Ascending aorta (tissue), 2 donors: Measurements from ENCODE around the gene WNT10A. TPM values are rescaled to one million over a fixed set of nuclear protein-coding genes. Genes with fewer than 3 reads are reported as not detected.

Source experiments
- DNase-seq, 2 donors: peaks; one replicate each; pipeline ENCODE4 v3.0.0-alpha.2; 2019; ENCODE audit warnings: low spot score in 2 of 2
- H3K27ac ChIP-seq, 2 donors: fragments of 200-600 bp; sonication (generic); one replicate each; pipeline ENCODE4 v1.5.1; 2016 to 2017; ENCODE audit warnings: mild to moderate bottlenecking in 1 of 2
- H3K27me3 ChIP-seq: fragments of 200-600 bp; sonication (generic); one replicate; pipeline ENCODE4 v1.5.1; 2017
- H3K36me3 ChIP-seq, 2 donors: fragments of 200-600 bp; sonication (generic); one replicate each; pipeline ENCODE4 v1.5.1; 2016
- H3K4me1 ChIP-seq, 2 donors: fragments of 200-600 bp; sonication (generic); one replicate each; pipeline ENCODE4 v1.5.1; 2016 to 2017; ENCODE audit warnings: mild to moderate bottlenecking in 1 of 2
- H3K4me3 ChIP-seq, 2 donors: fragments of 200-600 bp; sonication (generic); one replicate each; pipeline ENCODE4 v1.5.1; 2016 to 2017; ENCODE audit warnings: mild to moderate bottlenecking in 1 of 2
- H3K9me3 ChIP-seq, 2 donors: fragments of 200-600 bp; sonication (generic); one replicate each; pipeline ENCODE4 v1.5.1; 2016
- intact Hi-C: fragments of 100-400 bp; cut with DNase I; formaldehyde crosslinking; loops from one replicate; pipeline ENCODE4 v1.15.1; 2023
- total RNA-seq: library from RNA; depleted of rRNA; stranded (reverse); fragments of >200 nt; gene quantifications from one replicate; pipeline ENCODE4 v1.1.0, GENCODE V29; 2016
- TF ChIP-seq, protein P1 (sequence below), 3 experiments: fragments of 200-600 bp in 2 of 3; fragments of 450-650 bp in 1 of 3; sonication (generic) in 2 of 3; IDR thresholded peaks; one replicate each; pipeline ENCODE4 v1.5.1; 2016 to 2019; ENCODE audit warnings: antibody characterized with exemption in 3 of 3, mild to moderate bottlenecking in 1 of 3, moderate library complexity in 1 of 3

WNT10A gene
- total RNA-seq, 1 donor from 2014 or later, result not detected

DNA sequence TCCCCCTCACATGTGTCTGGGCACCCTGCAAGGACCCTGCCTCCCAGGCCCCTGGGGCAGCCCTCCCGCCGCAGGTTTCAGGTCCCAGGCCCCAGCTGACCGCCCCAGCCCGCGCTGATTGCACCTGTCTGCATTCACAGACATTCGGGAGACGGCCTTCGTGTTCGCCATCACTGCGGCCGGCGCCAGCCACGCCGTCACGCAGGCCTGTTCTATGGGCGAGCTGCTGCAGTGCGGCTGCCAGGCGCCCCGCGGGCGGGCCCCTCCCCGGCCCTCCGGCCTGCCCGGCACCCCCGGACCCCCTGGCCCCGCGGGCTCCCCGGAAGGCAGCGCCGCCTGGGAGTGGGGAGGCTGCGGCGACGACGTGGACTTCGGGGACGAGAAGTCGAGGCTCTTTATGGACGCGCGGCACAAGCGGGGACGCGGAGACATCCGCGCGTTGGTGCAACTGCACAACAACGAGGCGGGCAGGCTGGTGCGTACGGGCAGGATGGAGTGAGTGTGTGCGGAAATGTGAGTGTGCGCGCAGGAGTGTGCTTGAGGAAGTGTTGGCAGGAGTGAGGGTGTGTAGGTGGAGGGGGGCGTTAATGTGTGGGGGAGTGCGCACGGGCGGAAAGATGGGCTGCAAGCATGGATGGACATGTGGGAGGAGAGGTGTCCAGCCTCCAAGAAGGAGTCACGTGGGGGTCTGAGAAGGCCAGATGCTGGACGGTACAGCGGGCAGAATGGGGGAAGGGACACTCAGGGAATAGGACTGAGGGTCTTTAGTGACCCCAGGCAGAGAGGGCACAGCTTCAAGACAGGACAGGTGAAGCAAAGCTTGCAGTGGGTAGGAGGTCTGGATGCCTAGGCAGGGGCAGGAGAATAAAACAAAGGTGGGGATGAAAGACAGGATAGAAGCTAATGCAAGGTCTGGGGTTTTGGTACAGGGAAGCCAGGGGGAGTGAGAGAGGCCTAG is 9.0 kb upstream of the WNT10A start:
- Histone ChIP-seq H3K36me3 (no peaks in the 10 kb centered on the region), H3K4me3 (peak overlapping the region; percentile 48 to 61), H3K27ac (no peak overlapping the region), H3K27me3 (peaks cover 7% of the 10 kb centered on the region), H3K9me3 (no peaks in the 10 kb centered on the region), H3K4me1 (peaks cover 3 to 4% of the 10 kb centered on the region in 2 donors)
- TF ChIP-seq, protein P1, sequence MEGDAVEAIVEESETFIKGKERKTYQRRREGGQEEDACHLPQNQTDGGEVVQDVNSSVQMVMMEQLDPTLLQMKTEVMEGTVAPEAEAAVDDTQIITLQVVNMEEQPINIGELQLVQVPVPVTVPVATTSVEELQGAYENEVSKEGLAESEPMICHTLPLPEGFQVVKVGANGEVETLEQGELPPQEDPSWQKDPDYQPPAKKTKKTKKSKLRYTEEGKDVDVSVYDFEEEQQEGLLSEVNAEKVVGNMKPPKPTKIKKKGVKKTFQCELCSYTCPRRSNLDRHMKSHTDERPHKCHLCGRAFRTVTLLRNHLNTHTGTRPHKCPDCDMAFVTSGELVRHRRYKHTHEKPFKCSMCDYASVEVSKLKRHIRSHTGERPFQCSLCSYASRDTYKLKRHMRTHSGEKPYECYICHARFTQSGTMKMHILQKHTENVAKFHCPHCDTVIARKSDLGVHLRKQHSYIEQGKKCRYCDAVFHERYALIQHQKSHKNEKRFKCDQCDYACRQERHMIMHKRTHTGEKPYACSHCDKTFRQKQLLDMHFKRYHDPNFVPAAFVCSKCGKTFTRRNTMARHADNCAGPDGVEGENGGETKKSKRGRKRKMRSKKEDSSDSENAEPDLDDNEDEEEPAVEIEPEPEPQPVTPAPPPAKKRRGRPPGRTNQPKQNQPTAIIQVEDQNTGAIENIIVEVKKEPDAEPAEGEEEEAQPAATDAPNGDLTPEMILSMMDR (IDR thresholded peaks at IDR 0.05), result no peak
- intact Hi-C loops, result no loop called here
- no peak for DNase-seq

GRCh38 chr2:218872645-218873358 is 7.8 kb upstream of the WNT10A start:
- intact Hi-C loops, result no loop called here
- TF ChIP-seq, protein P1 (IDR thresholded peaks at IDR 0.05), result no peak
- no peak overlapping the region for H3K27ac ChIP-seq
- no peak overlapping the region for H3K4me3 ChIP-seq
- no peaks in the 10 kb centered on the region for H3K9me3 ChIP-seq
- no peak for DNase-seq
- H3K27me3 ChIP-seq, result peaks cover 7% of the 10 kb centered on the region
- no peaks in the 10 kb centered on the region for H3K36me3 ChIP-seq
- peaks cover 3 to 4% of the 10 kb centered on the region in 2 donors for H3K4me1 ChIP-seq

DNA sequence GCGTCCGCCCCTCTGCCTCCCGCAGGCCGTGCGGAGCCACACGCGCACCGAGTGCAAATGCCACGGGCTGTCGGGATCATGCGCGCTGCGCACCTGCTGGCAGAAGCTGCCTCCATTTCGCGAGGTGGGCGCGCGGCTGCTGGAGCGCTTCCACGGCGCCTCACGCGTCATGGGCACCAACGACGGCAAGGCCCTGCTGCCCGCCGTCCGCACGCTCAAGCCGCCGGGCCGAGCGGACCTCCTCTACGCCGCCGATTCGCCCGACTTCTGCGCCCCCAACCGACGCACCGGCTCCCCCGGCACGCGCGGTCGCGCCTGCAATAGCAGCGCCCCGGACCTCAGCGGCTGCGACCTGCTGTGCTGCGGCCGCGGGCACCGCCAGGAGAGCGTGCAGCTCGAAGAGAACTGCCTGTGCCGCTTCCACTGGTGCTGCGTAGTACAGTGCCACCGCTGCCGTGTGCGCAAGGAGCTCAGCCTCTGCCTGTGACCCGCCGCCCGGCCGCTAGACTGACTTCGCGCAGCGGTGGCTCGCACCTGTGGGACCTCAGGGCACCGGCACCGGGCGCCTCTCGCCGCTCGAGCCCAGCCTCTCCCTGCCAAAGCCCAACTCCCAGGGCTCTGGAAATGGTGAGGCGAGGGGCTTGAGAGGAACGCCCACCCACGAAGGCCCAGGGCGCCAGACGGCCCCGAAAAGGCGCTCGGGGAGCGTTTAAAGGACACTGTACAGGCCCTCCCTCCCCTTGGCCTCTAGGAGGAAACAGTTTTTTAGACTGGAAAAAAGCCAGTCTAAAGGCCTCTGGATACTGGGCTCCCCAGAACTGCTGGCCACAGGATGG is 7.1 kb upstream of the WNT10A start:
- Histone ChIP-seq H3K4me1 (peaks cover 3 to 4% of the 10 kb centered on the region in 2 donors), H3K27ac (no peak overlapping the region), H3K9me3 (no peaks in the 10 kb centered on the region), H3K27me3 (peaks cover 7% of the 10 kb centered on the region), H3K36me3 (no peaks in the 10 kb centered on the region), H3K4me3 (no peak overlapping the region)
- intact Hi-C loops, result no loop called here
- DNase-seq, result no peak
- TF ChIP-seq, protein P1 (IDR thresholded peaks at IDR 0.05), result no peak

DNA sequence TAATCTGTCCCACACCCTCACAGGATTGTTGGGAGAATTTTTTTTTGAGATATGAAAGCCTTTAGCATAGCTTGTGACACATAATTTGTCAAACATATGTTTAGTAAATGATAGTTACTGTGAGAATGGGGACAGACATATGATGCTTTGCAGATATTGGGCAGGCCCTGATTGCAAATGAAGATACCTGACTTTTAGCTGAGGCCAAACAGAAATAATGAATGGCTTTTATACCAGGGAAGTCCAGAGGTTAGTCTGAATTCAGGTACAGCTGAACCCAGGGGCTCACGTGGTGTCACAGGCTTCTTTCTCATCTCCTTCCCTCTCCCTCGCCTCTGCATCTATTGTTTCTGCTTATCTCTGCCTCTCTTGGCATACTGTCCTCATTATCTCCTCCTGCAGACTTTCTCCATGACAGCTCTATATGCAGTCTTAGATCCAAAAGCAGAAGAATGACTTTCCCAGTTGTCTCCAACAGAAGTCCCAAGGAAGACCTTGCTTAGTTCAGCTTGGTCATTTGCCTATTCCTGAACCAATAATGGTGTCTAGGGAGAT is 4.9 kb upstream of the WNT10A start:
- Histone ChIP-seq H3K27me3 (peaks cover 25% of the 10 kb centered on the region), H3K4me1 (peaks cover 4 to 14% of the 10 kb centered on the region in 2 donors), H3K27ac (no peak overlapping the region), H3K9me3 (no peaks in the 10 kb centered on the region), H3K4me3 (no peak overlapping the region), H3K36me3 (no peaks in the 10 kb centered on the region)
- no peak for DNase-seq
- TF ChIP-seq, protein P1 (IDR thresholded peaks at IDR 0.05), result no peak
- intact Hi-C loops, result loop anchor here (1.0 kb wide), 1 partner anchor 23 kb away; no protein-coding TSS in a partner anchor
